PFSK-1 (cell line): Measurements from ENCODE around the gene SMG1.

Experiments used
- FOXP2 ChIP-seq: optimal IDR thresholded peaks from 2 replicates; pipeline ENCODE3; 2011; ENCODE audit warnings: borderline replicate concordance, control low read depth, inconsistent platforms; ENCODE audit not compliant: insufficient read depth; ENCODE audit errors: extremely low read length, extremely low read depth
- POLR2AphosphoS5 ChIP-seq: IDR thresholded peaks from 2 replicates; pipeline ENCODE4 v1.6.1; 2012; ENCODE audit warnings: low read depth, mild to moderate bottlenecking, control low read depth, low read length, moderate library complexity
- REST ChIP-seq, 2 experiments: IDR thresholded peaks; 2 replicates each; pipeline versions ENCODE4 v1.6.1 to v1.8.0; 2011 to 2012; ENCODE audit warnings: low read depth in 2 of 2, low read length in 2 of 2, control low read depth in 1 of 2, inconsistent platforms in 1 of 2, mild to moderate bottlenecking in 1 of 2, moderate library complexity in 1 of 2; ENCODE audit not compliant: insufficient read depth in 1 of 2
- SIN3A ChIP-seq: IDR thresholded peaks from 2 replicates; pipeline ENCODE4 v1.6.1; 2012; ENCODE audit warnings: mild to moderate bottlenecking, low read length, moderate library complexity, borderline replicate concordance; ENCODE audit not compliant: insufficient read depth
- TAF1 ChIP-seq: IDR thresholded peaks from 2 replicates; pipeline ENCODE4 v1.6.1; 2012; ENCODE audit warnings: low read length, control low read depth, borderline replicate concordance; ENCODE audit not compliant: insufficient read depth

The SMG1 gene

GRCh38 chr16:18937390-18937789, 11.2 kb upstream of the SMG1 start:
- TF ChIP-seq SIN3A (no peak), POLR2AphosphoS5 (no peak), FOXP2 (no peak), TAF1 (no peak), REST (IDR thresholded peaks at IDR 0.05; ENCODE audit: insufficient read depth in 1 of 2, low read depth in 2 of 2, low read length in 2 of 2) (no peak)

DNA sequence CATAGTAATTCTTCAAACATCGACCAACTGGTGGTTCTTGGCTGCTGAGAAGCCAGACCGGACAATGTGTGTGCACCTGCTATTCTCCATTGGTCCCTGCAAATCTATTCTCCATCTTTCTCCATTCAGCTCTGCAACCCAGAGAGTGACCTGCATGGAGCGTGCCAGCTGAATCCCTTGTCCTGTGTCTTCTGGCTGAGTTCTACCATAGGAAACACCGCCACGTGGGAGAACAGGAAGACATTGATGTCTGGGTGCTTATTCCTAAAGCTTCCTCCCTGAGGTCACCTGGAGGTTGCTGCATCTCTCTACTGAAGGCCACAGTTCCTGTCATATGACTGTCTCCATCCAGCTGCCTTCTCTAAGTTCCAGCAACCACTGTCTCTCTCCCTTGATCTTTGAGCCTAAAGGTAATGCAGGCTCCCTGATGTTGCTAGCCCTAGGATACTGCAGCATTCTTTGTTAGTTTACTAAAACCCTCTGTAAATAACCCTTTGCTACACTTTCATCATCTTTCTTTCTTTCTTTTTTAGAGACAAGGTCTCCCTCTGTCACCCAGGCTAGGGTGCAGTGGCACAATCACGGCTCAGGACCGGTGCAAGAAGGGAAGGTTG, 10.6 kb upstream of the SMG1 start:
- TF ChIP-seq FOXP2 (no peak), REST (IDR thresholded peaks at IDR 0.05; ENCODE audit: insufficient read depth in 1 of 2, low read depth in 2 of 2, low read length in 2 of 2) (no peak), POLR2AphosphoS5 (no peak), SIN3A (no peak), TAF1 (no peak)

- TF ChIP-seq FOXP2: no peak
Measured at GRCh38 chr16:18933501-18933900, 7.3 kb upstream of the SMG1 start.

GRCh38 chr16:18932243-18932987, 6.2 kb upstream of the SMG1 start:
- TF ChIP-seq REST (IDR thresholded peaks at IDR 0.05; ENCODE audit: insufficient read depth in 1 of 2, low read depth in 2 of 2, low read length in 2 of 2) (no peak), FOXP2 (no peak), SIN3A (no peak), POLR2AphosphoS5 (no peak), TAF1 (no peak)

GRCh38 chr16:18931756-18932155, 5.5 kb upstream of the SMG1 start:
- TF ChIP-seq SIN3A (no peak), TAF1 (no peak), POLR2AphosphoS5 (no peak), FOXP2 (no peak), REST (IDR thresholded peaks at IDR 0.05; ENCODE audit: insufficient read depth in 1 of 2, low read depth in 2 of 2, low read length in 2 of 2) (no peak)
